Dedifferentiated amniotic fluid mesenchymal stem cell (primary cell): Measurements from ENCODE around the gene KRT78.

Experiments
- DNase-seq: peaks from one replicate; pipeline ENCODE4 v3.0.0-alpha.2; 2016; ENCODE audit errors: extremely low spot score

Gene KRT78

GRCh38 chr12:52824741-52825410, 23.9 kb downstream of the KRT78 start:
- DNase-seq = no peak

GRCh38 chr12:52823761-52824450, 24.9 kb downstream of the KRT78 start:
- DNase-seq = no peak

- DNase-seq = no peak
These were observed 25.9 kb downstream of the KRT78 start for GRCh38 chr12:52822771-52823510.

GRCh38 chr12:52821826-52822660, 26.8 kb downstream of the KRT78 start:
- no peak for DNase-seq

GRCh38 chr12:52821071-52821730, 27.6 kb downstream of the KRT78 start:
- DNase-seq = no peak

GRCh38 chr12:52820521-52820920, 28.3 kb downstream of the KRT78 start:
- DNase-seq = no peak

- DNase-seq = no peak
These were observed 28.9 kb downstream of the KRT78 start for GRCh38 chr12:52819731-52820510.

- no peak for DNase-seq
These were observed 29.8 kb downstream of the KRT78 start for GRCh38 chr12:52818887-52819420.

- DNase-seq = no peak
These were observed 30.4 kb downstream of the KRT78 start for GRCh38 chr12:52818388-52818787.

GRCh38 chr12:52817699-52818238, 31.0 kb downstream of the KRT78 start:
- DNase-seq = no peak

GRCh38 chr12:52817003-52817698, 31.6 kb downstream of the KRT78 start:
- DNase-seq = no peak

- no peak for DNase-seq
These were observed 32.9 kb downstream of the KRT78 start for GRCh38 chr12:52815676-52816588.

GRCh38 chr12:52815161-52815560, 33.6 kb downstream of the KRT78 start:
- DNase-seq = no peak

GRCh38 chr12:52814710-52815155, 34.1 kb downstream of the KRT78 start:
- no peak for DNase-seq

- DNase-seq = no peak
These were observed 34.7 kb downstream of the KRT78 start, which contains the start of gene KRT4 for GRCh38 chr12:52813885-52814709. KRT4 (minus strand) TSS chr12:52814116; CDS start chr12:52814058, 58 bp downstream.

- DNase-seq = no peak
These were observed 35.5 kb downstream of the KRT78 start for GRCh38 chr12:52813203-52813819.

- no peak for DNase-seq
These were observed 36.0 kb downstream of the KRT78 start for GRCh38 chr12:52812749-52813148.
